Muscle of arm (tissue), 12 donors: Measurements from ENCODE around the gene ANGEL2. TPM values are rescaled to one million over a fixed set of nuclear protein-coding genes. Genes with fewer than 3 reads are reported as not detected.
"Not testable (repeated sequence)": the region's sequence is repeated elsewhere in the genome, so short reads cannot be mapped to it uniquely, and the experiment has no call there.

ENCODE experiments used
- DNase-seq: peaks from one replicate; pipeline ENCODE4 v3.0.0-alpha.2; 2013
- polyA plus RNA-seq, 12 donors: library from polyadenylated mRNA; unstranded; fragments of 120-200 nt; gene quantifications; one replicate each; pipeline ENCODE4 v1.2.1, GENCODE V29; 2013; ENCODE audit not compliant: insufficient read length in 12 of 12

Gene ANGEL2
- polyA plus RNA-seq, 12 donors = 21.9 to 192 (median 35.7) TPM

DNA sequence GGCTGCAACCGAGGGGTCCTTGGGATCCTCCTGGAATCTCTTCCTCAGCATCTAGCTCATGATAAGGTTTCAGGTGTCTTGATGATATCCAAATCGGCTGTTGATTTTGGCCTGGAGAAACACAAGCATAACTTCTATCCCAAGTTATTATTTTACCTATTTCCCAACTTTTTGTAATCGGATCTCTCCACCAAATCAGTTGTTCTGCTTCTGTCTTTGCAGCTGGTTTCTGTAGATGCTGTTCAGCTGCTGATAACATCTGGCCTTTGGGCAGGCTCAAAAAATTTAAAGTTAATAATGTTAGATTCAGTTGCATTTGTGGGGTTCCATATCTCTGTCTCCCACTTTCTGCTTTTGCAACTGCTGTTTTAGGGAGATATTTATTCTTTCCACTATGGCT lies 11.4 kb upstream of the ANGEL2 start:
- DNase-seq = not testable (repeated sequence)

DNA sequence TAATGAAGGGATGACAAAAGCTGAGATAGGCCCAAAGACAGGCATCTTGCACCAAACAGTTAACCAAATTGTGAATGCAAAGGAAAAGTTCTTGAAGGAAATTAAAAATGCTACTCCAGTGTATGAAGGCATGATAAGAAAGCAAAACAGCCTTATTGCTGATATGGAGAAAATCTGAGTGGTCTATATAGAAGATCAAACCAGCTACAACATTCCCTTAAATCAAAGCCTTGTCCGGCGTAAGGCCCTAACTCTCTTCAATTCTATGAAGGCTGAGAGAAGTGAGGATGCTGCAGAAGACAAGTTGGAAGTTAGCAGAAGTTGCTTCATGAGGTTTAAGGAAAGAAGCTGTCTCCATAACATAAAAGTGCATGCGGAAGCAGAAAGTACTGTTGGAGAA lies 4.3 kb upstream of the ANGEL2 start:
- no peak for DNase-seq

DNA sequence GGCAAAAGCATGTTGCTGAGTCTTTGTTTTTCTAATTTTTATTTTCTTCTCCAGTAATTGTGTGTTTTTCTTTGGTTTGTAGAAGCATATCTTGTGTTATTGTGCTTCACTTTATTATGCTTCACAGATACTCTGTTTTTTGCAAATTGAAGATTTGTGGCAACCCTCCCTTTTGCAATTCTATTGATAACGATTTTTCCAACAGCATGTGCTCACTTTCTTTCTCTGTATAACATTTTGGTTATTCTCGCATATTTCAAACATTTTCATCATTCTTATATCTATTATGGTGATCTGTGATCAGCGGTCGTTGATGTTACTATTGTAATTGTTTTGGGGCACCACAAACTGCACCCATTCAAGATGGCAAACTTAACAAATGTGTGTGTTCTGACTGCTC lies 3.8 kb upstream of the ANGEL2 start:
- no peak for DNase-seq

DNA sequence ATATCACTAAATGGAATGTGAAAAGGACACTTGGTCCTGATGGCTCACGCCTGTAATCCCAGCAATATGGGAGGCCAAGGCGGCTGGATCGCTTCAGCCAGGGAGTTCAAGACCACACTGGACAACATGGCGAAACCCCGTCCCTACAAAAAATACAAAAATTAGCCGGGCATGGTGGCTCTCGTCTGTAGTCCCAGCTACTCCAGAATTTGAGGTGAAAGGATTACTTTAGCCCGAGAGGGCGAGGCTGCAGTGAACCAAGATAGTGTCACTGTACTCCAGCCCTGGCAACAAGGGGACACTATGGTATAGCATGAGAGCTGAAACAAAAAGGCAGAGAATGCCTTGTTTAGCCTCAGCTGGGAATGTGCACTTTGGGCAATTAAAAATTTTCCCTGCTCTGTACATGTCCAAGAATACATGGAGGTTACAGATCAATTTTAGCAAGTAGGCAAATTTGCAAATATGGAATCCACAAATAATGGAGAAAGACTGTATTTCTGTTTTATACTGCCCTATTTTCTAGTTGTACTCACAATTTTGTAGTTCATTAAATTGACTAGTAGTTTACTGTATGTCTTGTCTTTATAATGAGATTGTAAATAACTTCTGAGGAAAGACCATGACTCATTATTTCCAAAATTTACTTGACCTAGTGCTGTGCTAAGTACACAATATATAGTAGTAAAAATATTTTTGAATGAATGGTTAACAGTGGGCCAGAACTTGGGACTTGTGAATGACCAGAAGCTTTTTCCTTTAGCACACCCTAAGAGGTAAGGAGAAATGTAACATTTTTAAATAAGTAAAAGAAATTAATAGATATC lies 2.0 kb upstream of the ANGEL2 start:
- no peak for DNase-seq

DNA sequence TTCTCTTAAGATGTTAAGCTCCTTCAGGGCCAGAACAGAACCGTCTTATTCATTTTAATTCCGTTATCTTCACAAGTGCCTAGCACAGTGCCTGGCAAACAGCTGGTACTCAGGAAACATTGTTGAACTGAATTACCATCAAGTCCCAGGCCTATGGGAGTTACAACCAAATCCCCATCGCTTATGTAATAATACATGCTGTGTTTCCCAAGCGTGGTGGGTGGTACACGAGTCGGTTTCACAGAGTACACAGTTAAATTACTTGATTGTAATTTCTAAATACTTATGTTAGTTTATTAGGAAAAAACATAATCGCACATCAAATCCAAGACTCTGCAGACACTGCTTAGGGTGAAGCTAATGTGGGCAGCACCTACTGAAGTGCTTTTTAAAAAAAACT lies 1.0 kb downstream of the ANGEL2 start:
- DNase-seq = peak; percentile 15

DNA sequence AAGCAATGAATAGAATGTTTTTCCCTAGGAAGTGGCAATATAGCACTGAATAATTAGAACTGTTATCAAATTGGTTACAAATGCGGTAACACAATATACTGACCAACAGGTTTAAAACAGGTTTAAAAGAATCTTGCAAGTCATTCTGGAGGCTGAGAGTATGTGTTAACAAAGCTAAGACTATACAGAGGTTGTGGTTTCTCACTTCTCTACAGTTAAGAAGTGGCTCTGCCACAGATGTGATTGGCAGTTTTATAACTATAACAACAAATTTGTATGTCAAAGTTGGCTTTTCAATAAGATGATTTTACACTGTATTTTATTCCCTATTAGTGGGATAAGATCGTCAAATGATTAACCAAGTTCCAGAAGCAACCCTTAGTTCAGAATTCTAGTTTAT lies 7.1 kb downstream of the ANGEL2 start:
- DNase-seq = no peak

DNA sequence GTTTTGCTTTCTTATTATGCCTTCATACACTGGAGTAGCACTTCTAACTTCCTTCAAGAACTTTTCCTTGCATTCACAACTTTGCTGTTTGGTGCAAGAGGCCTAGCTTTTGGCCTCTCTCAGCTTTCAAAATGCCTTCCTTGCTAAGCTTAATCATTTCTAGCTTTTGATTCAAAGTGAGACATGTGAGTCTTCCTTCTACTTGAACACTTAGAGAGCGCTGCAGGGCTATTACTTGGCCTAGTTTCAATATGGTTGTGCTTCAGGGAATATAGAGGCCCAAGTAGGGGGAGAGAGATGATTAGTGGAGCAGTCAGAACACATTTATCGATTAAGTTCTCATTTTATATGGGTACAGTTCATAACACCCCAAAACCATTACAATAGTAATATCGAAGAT lies 12.4 kb downstream of the ANGEL2 start:
- DNase-seq = no peak

DNA sequence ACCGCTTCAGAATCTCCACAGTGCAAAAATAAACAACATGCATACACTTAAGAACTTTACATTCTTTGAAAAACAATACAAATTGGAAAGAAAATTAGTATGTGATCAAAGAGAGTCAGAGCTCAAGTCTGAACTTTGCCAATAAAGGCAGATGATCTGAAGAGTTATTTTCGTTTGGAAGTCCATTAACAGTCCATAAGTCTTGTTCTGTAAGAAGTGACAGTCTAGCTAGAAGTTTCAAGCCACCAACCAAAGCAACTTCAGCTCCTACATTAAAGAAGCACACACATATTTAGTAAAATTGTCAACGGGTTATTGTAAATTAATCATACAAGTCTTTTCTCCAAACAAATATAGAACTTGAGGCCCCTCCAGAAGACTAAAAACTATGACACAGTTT lies 20.7 kb downstream of the ANGEL2 start:
- DNase-seq = no peak

DNA sequence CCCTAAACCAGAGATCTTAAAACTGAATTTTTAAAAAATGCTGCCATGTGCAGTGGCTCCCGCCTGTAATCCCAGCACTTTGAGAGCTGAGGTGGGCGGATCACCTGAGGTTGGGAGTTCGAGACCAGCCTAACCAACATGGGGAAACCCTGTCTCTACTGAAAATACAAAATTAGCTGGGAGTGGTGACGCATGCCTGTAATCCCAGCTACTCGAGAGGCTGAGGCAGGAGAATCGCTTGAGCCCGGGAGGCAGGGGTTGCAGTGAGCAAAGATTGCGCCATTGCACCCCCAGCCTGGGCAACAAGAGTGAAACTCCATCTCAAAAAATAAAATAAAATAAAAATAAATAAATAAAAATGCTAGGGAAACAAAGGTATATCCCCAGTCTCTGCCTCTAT lies 21.7 kb downstream of the ANGEL2 start:
- DNase-seq = not testable (repeated sequence)

DNA sequence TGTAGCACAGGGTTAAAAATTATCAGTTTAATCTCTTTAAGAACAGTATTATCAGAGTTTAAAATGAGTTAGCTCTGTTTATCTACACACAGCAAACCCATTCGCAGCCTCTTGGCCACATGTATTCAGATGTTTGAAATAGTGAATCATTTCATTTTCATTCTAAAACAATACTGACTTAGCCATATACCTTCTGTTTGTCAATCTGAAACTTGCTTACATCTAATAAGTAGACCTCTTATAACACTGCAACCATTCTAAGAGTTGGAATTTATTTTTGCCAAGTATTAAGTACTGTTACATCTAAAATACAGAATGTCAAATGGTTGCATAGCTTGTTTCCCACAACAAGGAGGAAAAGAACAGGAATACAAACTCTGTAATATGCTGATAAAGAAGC lies 25.4 kb downstream of the ANGEL2 start:
- no peak for DNase-seq

DNA sequence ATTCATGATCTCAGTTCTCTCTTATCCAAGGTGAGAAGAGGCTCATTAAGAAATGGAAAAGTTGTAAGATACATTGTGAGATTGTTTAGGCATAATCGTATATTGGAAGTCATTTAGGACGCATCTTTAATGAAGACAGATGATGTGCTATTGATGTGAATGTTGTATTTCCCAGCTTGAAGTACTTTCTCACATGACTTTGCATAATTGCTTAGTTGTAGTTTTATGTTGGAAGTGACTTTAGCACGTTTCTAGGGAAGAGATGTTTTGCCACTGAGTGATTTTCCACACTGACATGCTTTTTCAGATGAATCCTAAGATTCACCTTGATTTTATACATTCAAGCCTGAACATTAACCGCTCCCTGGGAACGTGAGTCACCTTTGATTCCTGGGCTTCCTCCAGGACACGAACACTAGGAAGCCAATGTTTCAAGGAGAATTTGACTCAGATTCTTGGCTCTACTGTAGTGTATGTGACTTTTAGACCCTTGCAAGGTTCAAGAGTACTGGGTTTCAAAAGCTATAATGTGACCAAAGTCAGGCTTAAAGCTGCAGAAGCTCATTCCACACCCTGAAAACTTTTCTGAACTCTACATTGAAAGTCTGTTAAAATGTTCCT lies 27.9 kb downstream of the ANGEL2 start:
- peak; percentile 10 for DNase-seq

DNA sequence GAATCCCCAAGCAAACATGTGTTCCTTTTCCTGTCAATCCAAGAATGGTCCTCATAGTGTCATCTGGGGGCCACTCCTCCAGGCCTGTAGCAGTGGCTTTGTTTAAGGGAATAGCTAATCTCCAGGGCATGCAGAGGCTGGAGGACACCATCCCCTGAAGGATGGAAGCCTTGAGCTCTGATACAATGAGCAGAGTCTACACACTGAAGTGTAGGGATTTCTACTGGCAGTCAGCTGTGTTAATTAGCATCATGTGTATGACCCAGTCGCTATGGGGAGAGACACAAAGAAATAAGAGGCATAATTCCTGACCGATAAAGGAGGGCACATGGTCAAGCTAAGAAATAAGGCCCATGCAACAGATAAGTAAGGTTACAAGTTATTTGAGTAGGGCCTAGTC lies 29.1 kb downstream of the ANGEL2 start:
- no peak for DNase-seq

DNA sequence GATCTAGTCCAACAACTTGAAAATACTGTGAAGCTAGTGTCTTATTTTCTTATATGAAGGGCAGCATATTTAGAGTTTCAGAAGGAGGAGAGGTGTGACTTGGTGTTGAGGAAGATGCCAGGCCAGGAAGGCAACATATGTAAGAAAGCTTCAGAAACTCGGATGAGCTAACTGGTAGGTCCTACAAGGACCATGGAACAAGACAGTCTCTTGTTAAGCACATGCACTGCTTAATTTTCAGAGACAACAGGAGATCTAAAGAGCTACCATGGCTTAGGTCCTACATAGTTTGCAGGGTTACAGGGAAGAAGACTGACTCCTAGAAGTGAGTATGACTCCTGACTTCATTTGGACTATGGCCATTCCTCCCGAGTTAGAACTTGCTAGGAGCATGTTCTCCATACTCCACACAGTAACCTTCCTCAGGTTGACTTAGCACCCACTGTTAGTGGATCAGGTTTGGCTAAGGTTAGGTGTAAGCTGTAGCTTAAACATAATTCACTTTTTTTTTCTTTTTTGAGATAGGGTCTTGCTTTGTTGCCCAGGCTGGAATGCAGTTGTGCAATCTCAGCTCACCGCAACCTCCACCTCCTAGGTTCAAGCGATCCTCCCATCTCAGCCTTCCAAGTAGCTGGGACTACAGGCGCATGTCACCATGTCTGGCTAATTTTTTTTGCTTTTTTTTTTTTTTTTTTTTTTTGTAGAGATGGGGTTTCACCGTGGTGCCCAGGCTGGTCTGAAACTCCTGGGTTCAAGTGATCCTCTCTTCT lies 31.0 kb downstream of the ANGEL2 start:
- DNase-seq = no peak

DNA sequence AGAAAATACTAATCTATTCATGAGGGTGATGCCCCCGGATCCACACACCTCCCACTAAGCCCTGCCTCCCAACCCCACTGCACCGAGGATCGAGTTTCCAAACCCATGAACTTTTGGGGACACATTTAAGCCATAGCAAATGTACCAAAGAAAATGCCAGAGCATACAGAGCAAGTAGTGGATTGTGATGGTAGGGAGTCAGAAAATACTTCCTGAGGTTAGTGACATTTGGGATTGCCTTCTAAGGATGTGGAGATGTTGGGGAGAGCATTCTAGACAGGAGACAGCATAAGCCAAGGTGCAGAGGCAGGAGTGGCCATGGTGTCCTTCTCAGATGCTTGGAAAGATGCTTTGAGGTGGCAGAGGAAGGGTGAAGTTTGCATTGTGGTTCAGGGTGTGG lies 32.2 kb downstream of the ANGEL2 start:
- no peak for DNase-seq

DNA sequence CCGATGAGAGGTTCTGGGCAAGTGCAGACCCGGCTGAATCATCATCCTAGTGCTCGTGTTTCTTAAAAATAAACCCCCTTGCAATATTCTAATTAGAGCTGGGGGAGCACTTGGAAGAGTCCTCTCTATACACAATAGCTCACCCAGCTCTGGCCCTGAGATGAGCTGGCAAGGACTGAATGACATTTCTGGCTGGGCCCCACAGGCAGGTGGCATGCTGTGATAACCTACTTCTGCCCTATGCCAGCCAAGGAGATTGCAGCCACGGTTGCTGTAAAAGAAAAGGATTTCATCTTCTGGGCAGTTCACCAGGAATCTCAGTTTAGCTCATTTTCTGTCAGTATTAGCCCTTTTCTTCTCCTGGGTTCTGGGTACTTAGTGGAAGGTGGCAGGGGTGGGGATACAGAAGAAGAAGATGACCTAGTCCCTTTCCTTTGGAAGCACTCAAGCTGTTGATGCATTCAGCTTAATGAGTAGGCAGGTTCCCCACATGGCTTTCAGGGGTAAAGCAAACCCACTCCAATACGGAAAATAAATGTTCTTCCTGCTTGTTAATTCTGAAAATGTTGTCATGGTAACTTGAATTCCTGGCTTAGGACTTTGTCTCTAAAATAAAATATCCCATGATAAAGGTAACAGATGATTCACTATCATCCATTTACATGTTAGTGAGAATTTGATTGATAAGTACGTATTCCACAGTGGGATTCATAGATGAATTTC lies 33.1 kb downstream of the ANGEL2 start:
- DNase-seq = no peak

DNA sequence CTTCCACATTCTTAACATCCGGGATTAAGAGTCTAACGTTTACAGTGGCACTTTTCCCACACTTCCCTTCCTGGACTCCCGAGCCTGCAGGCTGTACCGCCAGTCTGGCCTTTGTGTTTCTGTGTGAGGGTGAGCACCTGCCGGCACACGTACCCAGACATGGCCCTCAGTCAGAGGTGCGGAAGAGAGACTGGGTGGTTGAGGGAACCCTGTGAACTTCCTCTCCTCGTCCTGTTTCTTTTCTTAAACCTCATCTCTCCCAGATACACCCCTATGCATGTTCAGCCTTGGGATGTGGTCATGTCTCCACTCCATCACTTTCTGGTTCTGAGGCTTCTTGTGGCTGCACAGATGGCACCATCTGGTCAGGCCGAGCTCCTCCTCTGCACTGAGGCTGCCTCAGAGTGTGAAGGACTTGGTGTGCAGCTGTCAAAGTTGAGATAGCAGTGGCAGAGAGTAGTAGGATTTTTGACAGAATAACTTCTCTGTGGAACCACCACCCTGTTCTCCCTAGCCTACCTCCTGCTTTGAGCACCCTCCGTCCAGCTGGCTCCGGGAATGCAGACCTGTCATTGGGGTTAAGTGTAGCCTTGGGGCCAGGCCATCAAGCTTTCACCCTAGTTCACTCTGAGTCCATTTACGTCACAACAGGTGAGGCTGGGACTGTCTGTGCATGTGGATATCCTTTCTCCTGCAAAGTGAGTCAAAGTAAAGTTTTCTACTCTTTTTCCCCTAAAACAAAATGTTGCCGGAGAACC lies 33.9 kb downstream of the ANGEL2 start:
- no peak for DNase-seq

DNA sequence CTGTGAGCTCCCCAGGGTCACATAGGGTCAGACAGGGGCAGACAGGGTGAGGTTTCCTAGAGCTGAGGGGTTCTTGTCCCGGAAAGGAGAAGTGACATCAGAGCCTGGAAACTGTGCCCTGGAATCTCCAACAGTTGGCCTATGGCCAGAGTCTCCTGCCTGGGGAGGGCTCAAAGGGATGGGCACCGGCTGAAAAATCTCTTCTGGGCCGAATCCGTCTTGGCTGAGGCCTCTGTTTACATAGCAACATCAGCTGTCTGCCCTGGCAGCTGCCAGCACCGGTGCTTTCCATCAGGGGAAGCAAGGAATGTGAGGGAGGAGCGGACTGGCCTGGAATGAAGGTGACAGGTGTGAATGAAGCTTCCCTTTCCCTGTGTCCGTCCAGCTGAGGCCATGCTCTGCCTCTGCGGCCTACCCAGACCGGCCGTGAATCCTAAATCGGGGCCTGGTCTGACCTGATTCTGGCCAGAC lies 34.6 kb downstream of the ANGEL2 start:
- peak; percentile 57 for DNase-seq

DNA sequence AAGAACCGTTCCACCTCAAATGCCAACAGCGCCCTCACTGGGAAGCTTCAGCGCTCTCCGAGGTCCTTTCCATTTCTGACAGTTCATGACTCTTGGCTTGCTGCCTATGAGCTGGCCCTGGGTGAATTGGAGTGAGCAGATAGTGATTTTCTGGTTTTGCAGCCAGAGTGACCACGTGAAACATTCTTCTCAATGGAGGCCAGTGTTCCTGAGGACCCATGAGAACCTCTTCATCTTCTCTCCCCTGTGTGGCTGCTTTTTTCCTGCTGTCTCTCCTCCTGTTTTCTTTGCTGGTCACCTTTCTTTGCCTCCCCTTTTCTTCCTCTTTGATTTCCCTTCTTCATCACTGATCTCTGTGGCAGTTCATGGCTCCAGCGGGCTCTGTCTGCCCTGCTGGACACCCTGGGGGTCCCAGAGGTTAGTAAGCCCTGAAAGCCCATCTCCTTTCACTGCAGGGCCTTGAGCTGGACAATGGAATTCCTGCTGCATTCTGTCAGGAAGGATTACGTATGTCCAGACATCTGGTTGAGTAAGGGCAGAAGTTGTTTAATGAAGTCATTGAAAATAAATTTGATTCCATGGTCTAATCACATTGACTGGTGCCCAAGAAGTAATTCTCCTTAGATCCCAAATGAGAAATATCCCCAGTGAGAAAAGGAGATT lies 35.4 kb downstream of the ANGEL2 start:
- DNase-seq = no peak

DNA sequence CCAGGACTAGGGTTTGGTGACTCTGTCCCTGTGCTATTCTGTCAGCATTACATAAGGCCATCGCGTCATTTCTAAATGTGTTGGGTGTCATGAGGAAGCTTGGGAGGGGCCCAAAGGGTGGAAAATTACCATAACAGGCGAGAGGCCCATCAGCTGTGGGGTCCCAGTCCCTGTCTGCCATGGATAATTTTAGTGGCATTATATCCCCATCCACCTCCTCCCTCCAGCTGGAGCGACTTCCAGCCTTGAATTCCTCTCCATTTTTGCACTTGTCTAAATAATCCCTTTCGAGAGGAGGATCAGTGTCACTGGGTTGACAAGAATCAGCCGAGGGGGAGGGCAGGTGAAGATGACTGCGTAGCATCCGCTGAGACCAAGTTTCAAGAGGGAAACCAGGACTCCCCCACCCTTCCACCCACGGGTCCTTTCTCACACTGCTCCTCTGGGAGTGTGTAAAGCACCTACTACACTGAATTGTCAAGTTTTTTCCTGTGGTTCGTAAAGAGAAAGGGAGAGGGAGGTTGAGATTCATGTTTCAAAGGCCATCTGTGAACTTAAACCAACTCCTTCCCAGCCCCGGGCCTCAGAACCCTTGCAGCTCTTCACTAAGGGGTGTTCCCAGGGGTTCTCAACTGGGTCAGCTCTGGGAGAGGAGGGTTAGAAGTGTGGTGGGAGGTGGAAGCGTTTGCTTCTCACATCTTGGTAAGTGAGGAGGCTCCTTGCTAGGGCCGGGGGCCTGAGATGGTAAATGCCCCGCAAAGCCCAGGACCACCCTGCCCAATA lies 36.1 kb downstream of the ANGEL2 start:
- DNase-seq = no peak
